ENCODE measurements around the gene FAM161A.

FAM161A gene

DNA sequence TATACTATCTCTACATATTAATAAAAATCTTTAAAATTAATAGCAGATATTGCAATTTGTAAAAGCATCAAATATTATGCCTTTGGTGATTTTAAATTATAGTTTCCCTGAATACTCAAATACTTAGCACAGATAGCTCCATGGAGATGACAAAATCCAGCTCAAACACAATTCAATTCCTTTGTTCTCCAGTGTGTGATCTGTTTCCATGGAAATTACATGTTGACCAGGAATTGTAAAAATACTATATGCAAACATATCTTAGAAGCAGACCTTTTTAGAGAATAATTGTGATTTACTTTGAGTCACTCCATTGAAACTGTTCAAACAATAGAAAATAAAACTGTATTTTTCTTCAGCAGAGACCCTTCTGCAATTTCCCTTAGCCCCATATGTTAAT, 68.3 kb downstream of the FAM161A start:
- Mint-ChIP-seq H3K36me3 (no peaks in the 10 kb centered on the region), H3K27me3 (peaks cover 7% of the 10 kb centered on the region), H3K9me3 (peaks cover 4% of the 10 kb centered on the region), H3K27ac (no peak overlapping the region), H3K4me3 (no peak overlapping the region), H3K4me1 (no peaks in the 10 kb centered on the region)
- DNase-seq, result no peak
- CTCF ChIA-PET, result no interaction called here

DNA sequence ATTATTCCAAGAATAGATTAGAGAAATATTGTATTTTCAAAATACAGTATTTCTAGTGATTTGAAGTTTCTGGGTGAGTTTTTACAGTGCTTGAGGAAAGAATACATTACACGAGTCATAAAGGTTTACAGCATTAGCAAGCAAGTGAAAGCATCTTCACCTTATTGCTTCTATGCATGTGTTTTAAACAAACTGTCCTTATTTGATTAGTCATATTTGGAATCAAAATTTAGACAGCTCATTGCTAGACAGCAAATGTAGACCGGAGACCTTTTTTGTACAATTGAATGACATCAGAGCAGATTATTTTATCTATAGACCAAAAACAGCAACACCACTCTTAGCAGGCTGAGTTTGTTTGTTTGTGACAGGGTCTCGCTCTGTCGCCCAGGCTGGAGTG, 69.2 kb downstream of the FAM161A start:
- no peak overlapping the region for H3K4me3 Mint-ChIP-seq
- H3K36me3 Mint-ChIP-seq, result no peaks in the 10 kb centered on the region
- no peaks in the 10 kb centered on the region for H3K4me1 Mint-ChIP-seq
- CTCF ChIA-PET, result no interaction called here
- no peak for DNase-seq
- H3K27ac Mint-ChIP-seq, result no peak overlapping the region
- peaks cover 4% of the 10 kb centered on the region for H3K9me3 Mint-ChIP-seq
- peaks cover 3% of the 10 kb centered on the region for H3K27me3 Mint-ChIP-seq

DNA sequence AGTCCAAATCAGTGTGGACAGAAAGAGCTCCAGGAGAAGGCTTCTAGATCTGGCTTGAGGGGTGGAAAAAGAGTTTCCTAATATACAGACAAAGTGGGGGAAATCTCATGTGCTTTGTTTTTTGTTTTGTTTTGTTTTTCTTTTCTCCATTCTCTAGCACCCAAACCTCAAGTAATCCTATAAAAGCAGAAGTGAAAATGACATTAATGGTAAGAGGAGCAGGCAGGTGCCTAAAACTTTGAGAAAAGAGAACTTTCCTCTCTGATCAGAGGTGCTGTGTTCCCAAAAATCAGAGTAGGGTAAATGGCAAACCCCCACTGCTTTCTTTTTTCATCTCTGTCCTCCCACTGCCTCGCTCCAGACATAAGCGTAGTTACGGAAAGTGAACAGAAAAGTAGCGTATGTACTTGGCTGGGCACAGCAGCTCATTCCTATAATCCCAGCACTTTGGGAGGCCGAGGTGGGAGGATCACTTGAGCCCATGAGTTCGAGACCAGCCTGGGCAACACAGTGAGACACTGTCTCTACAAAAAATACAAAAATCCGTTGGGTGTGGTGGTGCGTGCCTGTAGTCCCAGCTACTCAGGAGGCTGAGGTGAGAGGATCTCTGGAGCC, 77.8 kb downstream of the FAM161A start:
- CTCF ChIA-PET, result no interaction called here
- Mint-ChIP-seq H3K9me3 (peaks cover 4% of the 10 kb centered on the region), H3K27ac (no peak overlapping the region), H3K27me3 (peaks cover 45% of the 10 kb centered on the region), H3K36me3 (no peaks in the 10 kb centered on the region), H3K4me1 (no peaks in the 10 kb centered on the region), H3K4me3 (no peak overlapping the region)
- no peak for DNase-seq
